ENCODE measurements around the gene WDR46.

WDR46 gene

GRCh38 chr6:33313105-33313708 is 24.2 kb upstream of the WDR46 start:
- no peak for DNase-seq

GRCh38 chr6:33312361-33313104 is 23.5 kb upstream of the WDR46 start:
- DNase-seq, result peak; percentile 22

GRCh38 chr6:33306356-33306755 is 17.3 kb upstream of the WDR46 start:
- DNase-seq, result no peak

- DNase-seq, result no peak
Observed at GRCh38 chr6:33305052-33305451, 16.0 kb upstream of the WDR46 start.

GRCh38 chr6:33304216-33304615 is 15.2 kb upstream of the WDR46 start:
- no peak for DNase-seq

- DNase-seq, result no peak
Observed at GRCh38 chr6:33301877-33302276, 12.8 kb upstream of the WDR46 start.

GRCh38 chr6:33299237-33299944 is 10.4 kb upstream of the WDR46 start:
- DNase-seq, result peak; percentile 74

- DNase-seq, result no peak
Observed at GRCh38 chr6:33298773-33299236, 9.8 kb upstream of the WDR46 start, which contains the start of gene RGL2. Gene RGL2, minus strand, starts transcription at chr6:33298942. Its CDS starts 332 bp downstream, at chr6:33298610.

GRCh38 chr6:33297956-33298772 is 9.1 kb upstream of the WDR46 start:
- DNase-seq, result no peak

GRCh38 chr6:33297406-33297955 is 8.4 kb upstream of the WDR46 start:
- DNase-seq, result no peak

GRCh38 chr6:33296797-33297405 is 7.9 kb upstream of the WDR46 start:
- no peak for DNase-seq

- DNase-seq, result no peak
Observed at GRCh38 chr6:33295621-33296369, 6.8 kb upstream of the WDR46 start.

GRCh38 chr6:33294086-33294823 is 5.2 kb upstream of the WDR46 start:
- no peak for DNase-seq

- no peak for DNase-seq
Observed at GRCh38 chr6:33292996-33293682, 4.1 kb upstream of the WDR46 start.

GRCh38 chr6:33290459-33290858 is 1.4 kb upstream of the WDR46 start:
- DNase-seq, result no peak

- no peak for DNase-seq
Observed at GRCh38 chr6:33289784-33290315, 811 bp upstream of the WDR46 start.

- DNase-seq, result no peak
Observed at GRCh38 chr6:33288141-33288920, 708 bp downstream of the WDR46 start.

- DNase-seq, result no peak
Observed at GRCh38 chr6:33286946-33287914, 1.8 kb downstream of the WDR46 start.

Measured in NCI-H1694 treated with DMSO at 0.1 percent for 48 hours (cell line).